OCI-LY7 (cell line): ENCODE results near the gene WNT7B. TPM values are rescaled to one million over a fixed set of nuclear protein-coding genes. Genes with fewer than 3 reads are reported as not detected.

Experiments used
- BruUV-seq: library from RNA; stranded (reverse); fragments of 400-500 nt; replicated peaks from 2 replicates; lab custom pipeline; 2021; lab: Mats Ljungman, UMichigan
- CTCF ChIA-PET: fragments of 300-600 bp; sonication (Branson Sonifier 250); formaldehyde crosslinking; loops from one replicate; lab custom pipeline; 2022; ENCODE audit warnings: antibody characterized with exemption; ENCODE audit not compliant: unreplicated experiment; lab: Charles Lee
- POLR2A ChIA-PET: fragments of 300-600 bp; sonication (Branson Sonifier 250); formaldehyde crosslinking; loops from one replicate; lab custom pipeline; 2022; ENCODE audit warnings: antibody characterized with exemption; lab: Charles Lee
- DNase-seq: peaks from one replicate; pipeline ENCODE4 v3.0.0-alpha.2; 2015; ENCODE audit warnings: low spot score
- H2AFZ ChIP-seq: fragments of 200-600 bp; sonication (generic), shearing (Covaris generic); 2 replicates; pipeline ENCODE4 v1.6.1; 2014; ENCODE audit warnings: mild to moderate bottlenecking, antibody characterized with exemption, low read length, moderate library complexity
- H3K27ac ChIP-seq: fragments of 200-600 bp; sonication (generic); 2 replicates; pipeline ENCODE4 v1.5.1; 2014; ENCODE audit warnings: mixed run types, low read depth, mild to moderate bottlenecking, moderate library complexity, low read length, inconsistent platforms; ENCODE audit not compliant: poor library complexity, severe bottlenecking
- H3K36me3 ChIP-seq: fragments of 200-600 bp; sonication (generic); 2 replicates; pipeline ENCODE4 v1.6.1; 2014; ENCODE audit warnings: mild to moderate bottlenecking, antibody characterized with exemption, low read length, moderate library complexity, mixed read lengths; ENCODE audit not compliant: insufficient read depth
- H3K4me1 ChIP-seq: fragments of 200-600 bp; sonication (generic); 2 replicates; pipeline ENCODE4 v1.5.1; 2014; ENCODE audit warnings: mild to moderate bottlenecking, low read length; ENCODE audit not compliant: insufficient read depth, poor library complexity, severe bottlenecking
- H3K4me2 ChIP-seq: fragments of 200-600 bp; sonication (generic); 2 replicates; pipeline ENCODE4 v1.6.1; 2014; ENCODE audit warnings: mild to moderate bottlenecking, low read length
- H3K4me3 ChIP-seq: fragments of 200-600 bp; sonication (generic); 2 replicates; pipeline ENCODE4 v1.5.1; 2014; ENCODE audit warnings: mild to moderate bottlenecking, low read depth, low read length; ENCODE audit not compliant: poor library complexity, severe bottlenecking
- H3K79me2 ChIP-seq: fragments of 200-600 bp; sonication (generic); 2 replicates; pipeline ENCODE4 v1.6.1; 2016; ENCODE audit warnings: low read depth, mild to moderate bottlenecking, low read length, moderate library complexity, mixed read lengths; ENCODE audit not compliant: insufficient read depth
- H3K9me2 ChIP-seq: fragments of 200-600 bp; sonication (generic); 2 replicates; pipeline ENCODE4 v1.6.1; 2016; ENCODE audit warnings: mild to moderate bottlenecking, low read length, mixed read lengths; ENCODE audit not compliant: insufficient read depth
- H3K9me3 ChIP-seq: fragments of 200-600 bp; sonication (generic); 2 replicates; pipeline ENCODE4 v1.6.1; 2014; ENCODE audit warnings: mild to moderate bottlenecking, mixed run types, low read length, mixed read lengths
- H4K20me1 ChIP-seq: fragments of 200-600 bp; sonication (generic); 2 replicates; pipeline ENCODE4 v1.6.1; 2014; ENCODE audit warnings: mild to moderate bottlenecking, antibody characterized with exemption, low read length, moderate library complexity, mixed read lengths; ENCODE audit not compliant: insufficient read depth
- CTCF ChIP-seq: fragments of 200-600 bp; sonication (generic); conservative IDR thresholded peaks from 2 replicates; pipeline ENCODE4 v1.5.1; 2014; ENCODE audit warnings: mild to moderate bottlenecking, antibody characterized with exemption, low read length, moderate library complexity, mixed read lengths
- EZH2phosphoT487 ChIP-seq: fragments of 200-600 bp; sonication (generic); IDR thresholded peaks from 2 replicates; pipeline ENCODE4 v1.6.1; 2018; ENCODE audit warnings: low read depth, borderline replicate concordance, mild to moderate bottlenecking, mixed run types, antibody characterized with exemption, low read length, moderate library complexity, mixed read lengths
- intact Hi-C: fragments of 100-400 bp; cut with micrococcal nuclease; formaldehyde crosslinking; loops from one replicate; pipeline ENCODE4 v1.10.0; 2022; ENCODE audit not compliant: unreplicated experiment
- total RNA-seq, 2 experiments: library from RNA; depleted of rRNA in 1 of 2; stranded (reverse); fragments of >200 nt in 1 of 2; shearing (Covaris generic) in 1 of 2; gene quantifications; 2 replicates each; pipeline ENCODE4 v1.2.3, GENCODE V29; 2014 to 2022

Gene WNT7B
- total RNA-seq, 2 experiments from 2014 or later = not detected

GRCh38 chr22:45906946-45907345, 70.0 kb downstream of the WNT7B start:
- Histone ChIP-seq H4K20me1 (no peaks in the 10 kb centered on the region), H3K9me2 (no peaks in the 10 kb centered on the region), H2AFZ (no peak overlapping the region), H3K79me2 (no peaks in the 10 kb centered on the region), H3K4me2 (no peak overlapping the region), H3K27ac (no peak overlapping the region), H3K9me3 (no peaks in the 10 kb centered on the region), H3K4me3 (no peak overlapping the region), H3K4me1 (no peaks in the 10 kb centered on the region), H3K36me3 (no peaks in the 10 kb centered on the region)
- intact Hi-C loops = no loop called here
- no TSS peak for BruUV-seq
- POLR2A ChIA-PET = no interaction called here
- CTCF ChIA-PET = no interaction called here
- no peak for DNase-seq
- no peak for TF ChIP-seq EZH2phosphoT487
- TF ChIP-seq CTCF = no peak

- Histone ChIP-seq H3K4me1 (no peaks in the 10 kb centered on the region), H3K9me2 (no peaks in the 10 kb centered on the region), H3K4me3 (no peak overlapping the region), H3K36me3 (no peaks in the 10 kb centered on the region), H3K79me2 (no peaks in the 10 kb centered on the region), H3K27ac (no peak overlapping the region), H3K9me3 (no peaks in the 10 kb centered on the region), H4K20me1 (no peaks in the 10 kb centered on the region), H3K4me2 (no peak overlapping the region), H2AFZ (no peak overlapping the region)
- BruUV-seq = no TSS peak
- DNase-seq = no peak
- intact Hi-C loops = no loop called here
- TF ChIP-seq EZH2phosphoT487 (no peak), CTCF (no peak)
- POLR2A ChIA-PET = no interaction called here
- CTCF ChIA-PET = no interaction called here
Observed at GRCh38 chr22:45905924-45906865, 70.8 kb downstream of the WNT7B start.

GRCh38 chr22:45905326-45905923, 71.5 kb downstream of the WNT7B start:
- Histone ChIP-seq H4K20me1 (no peaks in the 10 kb centered on the region), H3K4me1 (no peaks in the 10 kb centered on the region), H3K9me2 (no peaks in the 10 kb centered on the region), H2AFZ (no peak overlapping the region), H3K4me3 (no peak overlapping the region), H3K4me2 (no peak overlapping the region), H3K79me2 (no peaks in the 10 kb centered on the region), H3K36me3 (no peaks in the 10 kb centered on the region), H3K27ac (no peak overlapping the region), H3K9me3 (no peaks in the 10 kb centered on the region)
- intact Hi-C loops = no loop called here
- no TSS peak for BruUV-seq
- POLR2A ChIA-PET = no interaction called here
- CTCF ChIA-PET = no interaction called here
- no peak for DNase-seq
- TF ChIP-seq EZH2phosphoT487 (no peak), CTCF (no peak)
